ENCODE results near the gene GIGYF2.

GRCh38 chr2:232777276-232777675 lies 80.1 kb downstream of the GIGYF2 start:
- TF ChIP-seq CTCF (IDR thresholded peaks at IDR 0.05) (no peak), POLR2A (IDR thresholded peaks at IDR 0.05) (no peak)
